A673 (cell line): ENCODE measurements around the gene LARGE2. TPM values are rescaled to one million over a fixed set of nuclear protein-coding genes. Genes with fewer than 3 reads are reported as not detected.

ENCODE experiments used
- BruUV-seq: library from RNA; stranded (reverse); fragments of 400-500 nt; replicated peaks from 2 replicates; lab custom pipeline; 2021; lab: Mats Ljungman, UMichigan
- CTCF ChIA-PET: fragments of 300-600 bp; sonication (Branson Sonifier 250); formaldehyde crosslinking; loops from one replicate; lab custom pipeline; 2022; ENCODE audit warnings: antibody characterized with exemption; lab: Charles Lee
- POLR2A ChIA-PET: fragments of 300-600 bp; sonication (Branson Sonifier 250); formaldehyde crosslinking; loops from one replicate; lab custom pipeline; 2022; ENCODE audit warnings: antibody characterized with exemption; ENCODE audit not compliant: low non-redundant PET; lab: Charles Lee
- DNase-seq: peaks from one replicate; pipeline ENCODE4 v3.0.0-alpha.2; 2015; ENCODE audit warnings: low spot score
- H3K27ac ChIP-seq: fragments of 200-600 bp; sonication (generic); 2 replicates; pipeline ENCODE4 v1.5.1; 2016; ENCODE audit warnings: mixed run types, low read depth, mild to moderate bottlenecking, mixed read lengths, antibody characterized with exemption, low read length; ENCODE audit not compliant: poor library complexity, severe bottlenecking
- H3K27me3 ChIP-seq: fragments of 200-600 bp; sonication (generic); replicated peaks from 2 replicates; pipeline ENCODE4 v1.6.1; 2017; ENCODE audit warnings: mixed run types, low read depth, mild to moderate bottlenecking, mixed read lengths, antibody characterized with exemption, low read length; ENCODE audit not compliant: insufficient read depth, poor library complexity
- H3K36me3 ChIP-seq: fragments of 200-600 bp; sonication (generic); 2 replicates; pipeline ENCODE4 v1.6.1; 2016; ENCODE audit warnings: mixed run types, mild to moderate bottlenecking, mixed read lengths, antibody characterized with exemption, low read length; ENCODE audit not compliant: insufficient read depth, poor library complexity, severe bottlenecking
- H3K4me1 ChIP-seq: fragments of 200-600 bp; sonication (generic); 2 replicates; pipeline ENCODE4 v1.6.1; 2017; ENCODE audit warnings: mixed run types, mild to moderate bottlenecking, mixed read lengths, antibody characterized with exemption, low read length; ENCODE audit not compliant: insufficient read depth, poor library complexity, severe bottlenecking
- H3K4me3 ChIP-seq: fragments of 200-600 bp; sonication (generic); 2 replicates; pipeline ENCODE4 v1.5.1; 2016; ENCODE audit warnings: low read depth, mixed run types, mild to moderate bottlenecking, mixed read lengths, low read length; ENCODE audit not compliant: poor library complexity, severe bottlenecking
- H3K9me3 ChIP-seq: fragments of 200-600 bp; sonication (generic); 2 replicates; pipeline ENCODE4 v1.6.1; 2016; ENCODE audit warnings: mixed run types, low read depth, mild to moderate bottlenecking, mixed read lengths, antibody characterized with exemption, low read length; ENCODE audit not compliant: poor library complexity, severe bottlenecking
- CTCF ChIP-seq: fragments of 300-800, 200-600 bp; sonication (generic); conservative IDR thresholded peaks from 2 replicates; pipeline ENCODE4 v1.5.1; 2017; ENCODE audit warnings: low read depth, mild to moderate bottlenecking, antibody characterized with exemption, low read length, moderate library complexity, mixed read lengths
- EZH2 ChIP-seq: fragments of 200-600 bp; sonication (generic); IDR thresholded peaks from 2 replicates; pipeline ENCODE4 v1.6.1; 2017; ENCODE audit warnings: borderline replicate concordance, low read depth, mild to moderate bottlenecking, mixed read lengths, antibody characterized with exemption, low read length; ENCODE audit not compliant: poor library complexity, severe bottlenecking
- intact Hi-C: fragments of 100-400 bp; cut with micrococcal nuclease; formaldehyde crosslinking; loops from one replicate; pipeline ENCODE4 v1.10.0; 2022; ENCODE audit not compliant: unreplicated experiment
- total RNA-seq: library from RNA; stranded (reverse); gene quantifications from 2 replicates; pipeline ENCODE4 v1.2.3, GENCODE V29; 2021

The LARGE2 gene
- total RNA-seq, 1 experiment from 2014 or later, result 9.1 TPM

GRCh38 chr11:45932217-45932616 is 9.8 kb downstream of the LARGE2 start:
- no peaks in the 10 kb centered on the region for H3K9me3 ChIP-seq
- CTCF ChIA-PET, result interaction anchor here (1.2 kb wide), 1 partner anchor 74 kb away, joined by 3 read pairs; no protein-coding TSS in a partner anchor
- no peak overlapping the region for H3K4me3 ChIP-seq
- BruUV-seq, result no TSS peak
- peaks cover 37% of the 10 kb centered on the region for H3K36me3 ChIP-seq
- DNase-seq, result no peak
- H3K4me1 ChIP-seq, result no peaks in the 10 kb centered on the region
- H3K27ac ChIP-seq, result no peak overlapping the region
- POLR2A ChIA-PET, result no interaction called here
- TF ChIP-seq EZH2, result no peak
- intact Hi-C loops, result no loop called here
- H3K27me3 ChIP-seq, result no peaks in the 10 kb centered on the region

- no peak overlapping the region for H3K27ac ChIP-seq
- DNase-seq, result no peak
- TSS peak; percentile 55 for BruUV-seq
- POLR2A ChIA-PET, result no interaction called here
- CTCF ChIA-PET, result no interaction called here
- H3K36me3 ChIP-seq, result peaks cover 45% of the 10 kb centered on the region
- H3K27me3 ChIP-seq, result no peaks in the 10 kb centered on the region
- no peak for TF ChIP-seq CTCF
- TF ChIP-seq EZH2, result no peak
- intact Hi-C loops, result no loop called here
- no peaks in the 10 kb centered on the region for H3K9me3 ChIP-seq
- H3K4me3 ChIP-seq, result no peak overlapping the region
- no peaks in the 10 kb centered on the region for H3K4me1 ChIP-seq
These were observed 10.8 kb downstream of the LARGE2 start for GRCh38 chr11:45933131-45933831.

GRCh38 chr11:45933846-45934579 is 11.6 kb downstream of the LARGE2 start:
- H3K36me3 ChIP-seq, result peaks cover 46% of the 10 kb centered on the region
- H3K27ac ChIP-seq, result no peak overlapping the region
- H3K9me3 ChIP-seq, result no peaks in the 10 kb centered on the region
- POLR2A ChIA-PET, result no interaction called here
- H3K4me1 ChIP-seq, result no peaks in the 10 kb centered on the region
- H3K4me3 ChIP-seq, result no peak overlapping the region
- DNase-seq, result no peak
- H3K27me3 ChIP-seq, result no peaks in the 10 kb centered on the region
- intact Hi-C loops, result no loop called here
- BruUV-seq, result no TSS peak
- CTCF ChIA-PET, result interaction anchor here (0.7 kb wide), 1 partner anchor 61 kb away, joined by 3 read pairs; no protein-coding TSS in a partner anchor
- no peak for TF ChIP-seq CTCF
- no peak for TF ChIP-seq EZH2
